ENCODE results near the gene TRAPPC3L.

The TRAPPC3L gene

GRCh38 chr6:116545651-116546050 is at the start of gene TRAPPC3L:
Gene TRAPPC3L (minus strand): TSS chr6:116545684. CDS start chr6:116545514, 170 bp downstream.
- no peak for DNase-seq

- DNase-seq = no peak
Measured at GRCh38 chr6:116595247-116595646, 49.8 kb upstream of the TRAPPC3L start.

DNA sequence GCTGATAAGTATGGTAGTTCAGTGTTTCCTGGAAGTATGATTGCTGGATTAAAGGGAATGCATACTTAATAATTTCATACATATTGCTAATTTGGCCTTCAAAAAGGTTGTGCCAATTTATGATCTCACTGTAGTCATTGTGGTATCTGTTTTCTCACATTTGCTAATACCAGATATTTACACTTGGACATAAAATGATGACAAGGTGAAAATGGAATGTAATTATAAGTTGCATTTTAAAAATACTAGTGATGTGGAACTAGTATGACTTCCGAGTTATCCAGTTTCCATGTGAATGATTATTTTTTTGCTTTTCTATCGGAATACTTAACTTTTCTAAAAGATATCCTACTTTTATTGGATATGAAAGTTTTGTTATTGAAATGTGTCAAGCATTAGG is 41.3 kb upstream of the TRAPPC3L start:
- no peak for DNase-seq

DNA sequence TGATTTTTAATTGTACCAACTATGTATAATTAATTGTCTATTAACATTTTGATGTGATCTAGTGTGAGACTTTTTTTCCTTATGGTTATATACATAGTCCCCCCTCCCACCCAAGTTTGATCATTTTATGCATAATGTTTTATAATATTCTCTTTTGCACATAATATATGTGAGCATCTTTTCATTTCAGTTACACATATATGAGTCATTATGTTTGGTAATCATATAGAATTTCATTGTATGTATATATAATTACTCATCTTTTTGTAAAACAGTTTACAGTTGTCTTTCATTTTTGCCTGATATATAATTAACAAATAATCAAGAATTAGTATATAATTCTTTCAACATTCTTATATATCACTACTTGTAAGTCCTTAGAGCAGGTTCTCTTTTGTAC is 40.8 kb upstream of the TRAPPC3L start:
- no peak for DNase-seq

DNA sequence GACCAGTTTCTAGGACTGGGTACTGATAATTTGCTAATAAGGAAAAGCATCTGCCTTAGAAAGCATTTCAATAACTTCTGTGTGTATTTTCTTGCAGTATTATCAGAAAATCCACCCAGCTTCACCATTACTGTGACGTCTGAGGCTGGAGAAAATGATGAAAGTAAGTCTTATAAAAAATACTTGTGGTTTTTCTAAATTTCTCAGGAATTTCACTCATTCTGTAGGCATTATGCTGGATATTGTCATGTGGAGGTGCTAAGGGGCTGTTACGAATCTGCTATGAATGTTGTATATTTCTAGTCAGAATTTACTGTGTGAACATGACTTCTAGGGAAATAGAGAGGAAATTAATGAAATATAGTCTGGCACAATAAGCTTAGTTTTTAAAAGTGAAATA is 34.7 kb upstream of the TRAPPC3L start:
- no peak for DNase-seq

- DNase-seq = no peak
Measured at GRCh38 chr6:116579143-116579542, 33.7 kb upstream of the TRAPPC3L start.

DNA sequence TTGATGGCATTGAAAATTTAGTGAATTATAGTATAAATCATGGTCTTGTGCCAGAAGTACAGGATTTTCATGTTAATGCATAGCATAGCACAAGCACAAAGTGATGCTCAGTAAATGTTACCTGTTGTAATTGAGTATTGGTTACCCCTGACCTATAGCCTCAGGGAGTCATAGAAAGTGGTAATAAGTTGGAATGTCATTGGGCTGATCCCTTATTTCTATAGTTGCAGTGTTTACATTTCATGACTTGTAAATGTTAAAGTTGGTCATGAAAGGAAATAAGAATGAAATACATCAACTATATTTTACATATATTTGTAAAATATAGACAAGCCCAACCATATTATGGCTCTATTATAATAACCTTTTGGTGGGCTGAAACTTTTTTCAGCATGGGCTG is 32.9 kb upstream of the TRAPPC3L start:
- no peak for DNase-seq

DNA sequence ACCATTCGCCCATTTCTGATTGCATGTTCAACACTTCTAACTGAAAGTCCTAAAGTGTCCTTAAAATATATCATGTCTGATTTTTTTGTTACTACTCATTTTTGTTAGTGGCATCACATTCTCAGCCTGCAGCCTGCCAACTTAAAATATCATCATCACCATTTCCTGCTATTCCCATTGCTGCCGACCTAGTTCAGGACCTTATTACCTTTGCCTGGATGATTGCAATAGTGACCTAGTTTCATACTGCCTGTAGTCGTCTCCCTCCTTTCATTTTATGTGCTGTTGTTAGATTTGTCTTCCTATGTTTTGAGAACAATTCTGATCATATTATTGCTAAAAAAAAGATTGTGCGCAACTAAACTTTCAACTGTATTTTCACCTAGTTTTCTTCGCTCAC is 32.0 kb upstream of the TRAPPC3L start:
- DNase-seq = no peak

DNA sequence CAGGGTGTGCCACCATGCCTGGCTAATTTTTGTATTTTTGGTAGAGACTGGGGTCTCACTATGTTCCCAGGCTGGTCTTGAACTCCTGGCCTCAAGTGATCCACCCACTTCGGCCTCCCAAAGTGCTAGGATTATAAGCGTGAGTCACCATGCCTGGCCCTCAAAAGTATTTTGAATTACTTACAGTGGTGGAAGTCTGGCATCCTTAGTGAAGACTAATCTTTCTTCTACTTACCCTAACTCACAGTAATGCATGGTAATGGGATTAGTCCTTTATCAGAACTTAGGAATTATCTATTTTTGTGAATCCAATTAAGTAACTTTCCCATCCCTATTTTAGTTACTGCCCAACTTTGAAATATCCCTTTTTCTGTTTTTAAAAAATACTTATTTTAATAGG is 29.7 kb upstream of the TRAPPC3L start:
- no peak for DNase-seq

DNA sequence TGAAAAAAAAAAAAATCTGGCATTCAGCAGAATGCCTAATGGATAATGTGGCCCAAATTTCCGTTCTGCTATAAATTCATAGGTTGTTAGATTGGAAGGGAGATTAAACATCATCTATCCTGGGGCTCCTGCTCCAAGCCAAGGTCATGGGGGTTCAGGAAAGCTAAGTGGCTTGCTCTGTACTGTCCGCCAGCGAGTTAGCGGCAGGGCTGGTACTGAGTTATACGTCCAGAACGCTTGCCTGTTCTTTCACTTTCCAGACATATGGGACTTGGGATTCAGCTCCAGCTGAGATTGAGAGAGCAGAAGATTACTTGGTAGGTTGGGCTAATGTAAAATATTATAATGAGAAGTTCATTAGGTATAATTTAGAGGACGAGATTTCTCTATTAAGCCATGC is 26.7 kb upstream of the TRAPPC3L start:
- peak in 1 of 14 donors; percentile 1 for DNase-seq

GRCh38 chr6:116571683-116572000 is 26.2 kb upstream of the TRAPPC3L start:
- DNase-seq = no peak

GRCh38 chr6:116570856-116571682 is 25.6 kb upstream of the TRAPPC3L start, which contains the start of gene RWDD1:
Gene RWDD1 (plus strand): TSS chr6:116571504. CDS start chr6:116571583, 79 bp downstream.
- DNase-seq = peak; percentile 88 to 99 (median 96)

- DNase-seq = no peak
Measured at GRCh38 chr6:116568821-116569755, 23.6 kb upstream of the TRAPPC3L start.

DNA sequence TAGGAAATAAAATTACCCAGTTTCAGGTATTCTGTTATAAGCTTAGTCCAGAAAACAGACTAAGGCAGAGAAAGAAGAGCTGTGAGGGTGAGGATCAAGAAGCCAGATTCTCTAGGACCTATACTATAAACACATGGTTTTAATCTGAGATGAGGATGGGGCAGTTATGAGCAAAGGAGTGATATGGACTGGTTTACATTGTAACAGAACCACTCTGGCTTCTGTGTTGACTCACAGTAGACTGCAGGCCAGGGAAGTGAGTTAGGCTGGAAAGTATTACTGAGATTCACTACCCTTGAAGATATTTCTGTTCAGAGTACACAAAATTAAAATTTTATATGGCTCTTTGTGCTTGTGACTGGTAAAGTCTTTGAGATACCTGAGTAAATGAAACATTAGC is 22.6 kb upstream of the TRAPPC3L start:
- no peak for DNase-seq

- peak in 9 of 14 donors; percentile 3 to 51 (median 20) for DNase-seq
Measured at GRCh38 chr6:116564921-116565872, 19.7 kb upstream of the TRAPPC3L start.

GRCh38 chr6:116564311-116564710 is 18.8 kb upstream of the TRAPPC3L start:
- no peak for DNase-seq

DNA sequence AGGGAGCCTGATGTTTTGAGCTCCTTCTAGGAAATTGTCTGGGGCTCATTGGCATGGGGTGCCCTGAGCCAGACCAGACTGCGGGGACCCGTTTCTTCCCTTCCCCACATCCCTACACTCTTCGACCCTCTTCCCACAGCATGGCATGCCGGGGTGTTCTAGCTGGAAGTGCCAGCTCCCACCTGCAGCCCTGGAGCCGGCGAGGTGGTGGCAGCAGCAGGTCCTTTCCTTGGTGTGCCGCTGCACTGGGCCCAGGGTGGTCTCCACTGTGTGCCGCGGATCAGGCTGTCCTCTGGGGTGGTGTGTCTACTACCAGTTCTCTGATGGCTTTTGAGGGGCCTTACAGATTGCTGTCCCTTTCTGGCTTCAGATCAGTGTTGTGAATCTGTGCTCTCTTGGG is 18.3 kb upstream of the TRAPPC3L start:
- DNase-seq = no peak

DNA sequence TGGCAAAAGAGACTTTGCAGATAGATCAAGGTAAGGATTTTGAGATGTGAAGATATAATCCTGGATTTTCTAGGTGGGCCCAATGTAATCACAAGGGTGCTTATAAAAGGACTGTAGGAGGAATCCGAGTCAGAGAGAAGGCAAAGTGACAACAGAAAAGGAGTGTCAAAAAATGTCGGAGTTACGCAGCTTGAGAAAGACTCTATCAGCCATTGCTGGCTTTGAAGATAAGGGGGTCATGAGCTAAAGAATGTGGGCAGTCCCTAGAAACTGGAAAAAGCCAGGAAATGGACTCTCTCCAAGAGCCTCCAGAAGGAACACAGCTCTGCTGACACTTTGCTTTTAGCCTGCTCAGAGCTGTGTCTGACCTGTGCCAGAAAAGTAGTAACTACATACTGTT is 17.1 kb upstream of the TRAPPC3L start:
- DNase-seq = no peak

DNA sequence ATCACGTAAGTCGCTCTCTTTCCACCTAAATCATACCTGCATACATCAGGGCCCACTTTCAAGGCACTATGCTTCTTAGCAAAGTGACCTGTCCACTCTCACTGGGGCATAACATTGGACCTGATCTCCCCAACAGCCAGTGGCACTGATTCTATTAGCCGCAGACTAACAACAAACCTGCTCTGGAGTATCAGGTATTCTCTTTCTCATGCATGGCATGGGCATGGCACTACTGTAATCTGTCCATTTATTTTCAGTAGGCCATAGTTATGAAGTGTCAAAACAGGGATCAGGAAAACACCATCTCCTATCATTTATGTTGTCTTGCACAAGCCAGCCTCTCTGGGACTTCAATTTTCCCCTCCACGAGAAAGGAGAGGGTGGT is 16.5 kb upstream of the TRAPPC3L start:
- DNase-seq = no peak

GRCh38 chr6:116561377-116562018 is 16.0 kb upstream of the TRAPPC3L start:
- DNase-seq = peak in 10 of 14 donors; percentile 7 to 58 (median 34)

GRCh38 chr6:116560130-116560529 is 14.6 kb upstream of the TRAPPC3L start:
- no peak for DNase-seq

DNA sequence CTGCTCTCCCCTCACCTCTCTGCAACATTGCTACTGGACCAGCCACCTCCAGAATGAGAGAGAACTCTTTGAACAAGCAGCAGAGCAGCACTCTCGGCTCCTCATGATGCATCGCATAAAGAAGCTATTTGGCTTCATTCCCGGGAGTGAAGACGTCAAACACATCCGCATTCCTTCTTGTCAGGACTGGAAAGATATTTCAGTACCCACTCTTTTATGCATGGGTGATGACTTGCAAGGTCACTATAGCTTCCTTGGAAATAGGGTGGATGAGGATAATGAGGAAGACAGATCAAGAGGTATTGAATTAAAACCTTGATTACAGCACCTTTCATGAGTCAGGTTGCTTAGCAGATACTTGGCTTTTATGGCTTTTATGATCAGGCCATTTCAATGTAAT is 12.4 kb upstream of the TRAPPC3L start:
- no peak for DNase-seq

All from C1 segment of cervical spinal cord (tissue), 14 donors.